NCI-H1694 treated with DMSO at 0.1 percent for 48 hours (cell line): Measurements from ENCODE around the gene MAP4.
"Not testable (repeated sequence)": the region's sequence is repeated elsewhere in the genome, so short reads cannot be mapped to it uniquely, and the experiment has no call there.

Experiments
- DNase-seq: peaks from one replicate; lab custom pipeline; 2025; lab: John Stamatoyannopoulos, UW

The MAP4 gene

DNA sequence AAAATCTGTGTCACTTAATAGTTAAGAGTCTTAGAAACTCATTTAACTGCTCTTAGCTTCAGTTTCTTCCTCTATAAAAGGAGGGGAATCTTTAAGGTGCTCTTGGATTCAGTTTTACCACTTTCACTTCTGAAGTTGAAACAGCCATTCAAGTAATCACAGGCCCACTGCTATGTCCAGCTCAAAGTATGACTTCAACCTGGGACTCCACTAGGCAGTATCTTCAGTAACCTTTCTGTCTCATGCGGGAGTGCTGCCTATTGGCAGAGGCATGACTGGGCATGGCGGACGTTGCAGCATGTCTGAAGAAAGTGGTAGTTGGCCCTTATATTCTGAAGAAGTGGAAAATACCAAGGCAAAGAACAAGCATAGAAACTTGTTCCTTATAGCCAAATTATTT, 121.0 kb downstream of the MAP4 start:
- no peak for DNase-seq

DNA sequence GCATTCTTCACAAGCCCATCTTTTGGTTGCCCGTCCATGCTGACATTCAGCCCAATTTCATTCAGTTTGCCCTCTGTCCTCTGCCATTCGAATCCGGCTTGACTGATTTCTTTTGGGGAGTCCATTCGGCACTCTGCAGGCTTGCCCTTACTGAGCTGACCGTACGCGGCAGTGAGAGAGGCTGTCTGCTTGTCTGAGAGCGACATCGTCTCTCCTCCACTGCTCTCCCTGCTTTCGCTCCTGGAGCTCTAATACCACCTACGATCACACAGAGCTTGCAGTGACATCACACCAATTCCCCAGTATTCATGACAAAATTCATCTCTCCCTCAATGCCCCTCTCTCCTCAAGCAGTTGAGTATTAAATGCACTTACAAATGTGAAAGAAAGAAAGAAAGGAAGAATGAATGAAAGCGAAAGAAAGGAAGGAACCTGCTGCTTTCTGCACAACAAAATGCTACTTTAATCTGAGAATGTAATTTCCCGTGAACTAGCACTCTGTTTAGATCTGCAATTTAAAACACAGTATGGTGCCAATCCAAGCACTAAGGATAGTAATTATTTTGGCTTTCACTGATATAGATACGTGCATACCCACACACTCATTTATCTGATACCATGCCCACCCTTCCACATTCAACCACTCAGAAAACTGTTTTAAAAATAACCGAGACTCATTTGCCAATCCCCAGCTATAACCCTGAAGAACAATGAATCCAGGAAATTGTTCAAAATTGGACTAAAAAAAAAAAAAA, 123.8 kb downstream of the MAP4 start:
- DNase-seq: no peak

DNA sequence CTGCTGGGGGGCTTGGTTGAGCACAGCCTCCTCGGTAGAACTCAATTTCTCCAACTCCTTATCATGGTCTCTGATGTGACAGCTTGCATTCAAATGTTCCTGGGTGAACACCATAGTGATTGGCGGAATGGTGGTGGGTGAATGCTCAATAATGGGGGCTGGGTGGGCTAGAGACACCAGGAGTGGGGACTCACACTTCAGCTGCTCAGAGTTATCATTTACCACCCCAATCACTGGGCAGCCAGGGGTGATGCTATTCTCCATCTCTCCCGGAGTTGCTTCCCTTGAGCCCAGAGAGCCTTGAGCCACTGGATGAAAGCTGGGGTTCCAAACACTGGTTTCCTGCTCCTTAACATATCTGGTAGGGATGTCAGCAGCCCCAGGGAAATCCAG, 124.6 kb downstream of the MAP4 start:
- DNase-seq: no peak

DNA sequence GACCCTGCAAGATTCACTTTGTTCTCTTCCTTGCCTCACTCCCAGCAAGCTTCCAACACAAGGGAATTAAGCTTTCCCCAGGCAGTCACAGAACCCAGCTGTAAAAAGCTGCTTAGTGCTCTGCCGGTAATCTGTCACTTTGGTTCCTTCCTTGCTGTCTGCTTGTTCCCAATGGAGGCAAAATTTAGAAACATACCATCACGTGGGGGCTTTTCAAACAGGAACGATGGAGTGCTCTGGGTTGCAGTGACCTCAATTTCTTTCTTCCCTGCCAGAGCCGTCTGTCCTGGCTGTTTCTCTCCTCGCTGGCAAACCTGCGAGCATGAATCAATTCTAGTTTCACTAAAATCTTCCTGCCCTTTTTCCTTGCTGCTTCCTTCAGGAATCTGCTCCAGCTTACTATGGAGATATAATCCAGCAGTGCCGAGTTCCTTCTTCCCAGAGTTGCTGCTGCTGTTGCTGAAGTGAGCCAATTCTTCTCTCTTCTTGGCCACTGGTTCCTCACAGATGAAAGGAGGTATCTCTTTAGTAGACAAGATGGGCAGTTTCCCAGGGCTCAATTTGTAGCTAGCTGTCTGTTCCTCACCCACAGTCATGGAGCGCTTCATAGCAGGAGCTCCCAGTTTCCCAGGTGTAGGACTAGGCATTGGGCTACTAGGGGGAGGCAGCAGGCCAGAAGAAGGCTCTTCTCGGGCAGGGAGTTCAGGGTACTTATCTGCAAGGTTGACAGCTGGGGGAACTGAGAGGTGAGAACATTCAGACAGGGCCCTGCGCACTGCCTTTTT, 125.2 kb downstream of the MAP4 start:
- no peak for DNase-seq

DNA sequence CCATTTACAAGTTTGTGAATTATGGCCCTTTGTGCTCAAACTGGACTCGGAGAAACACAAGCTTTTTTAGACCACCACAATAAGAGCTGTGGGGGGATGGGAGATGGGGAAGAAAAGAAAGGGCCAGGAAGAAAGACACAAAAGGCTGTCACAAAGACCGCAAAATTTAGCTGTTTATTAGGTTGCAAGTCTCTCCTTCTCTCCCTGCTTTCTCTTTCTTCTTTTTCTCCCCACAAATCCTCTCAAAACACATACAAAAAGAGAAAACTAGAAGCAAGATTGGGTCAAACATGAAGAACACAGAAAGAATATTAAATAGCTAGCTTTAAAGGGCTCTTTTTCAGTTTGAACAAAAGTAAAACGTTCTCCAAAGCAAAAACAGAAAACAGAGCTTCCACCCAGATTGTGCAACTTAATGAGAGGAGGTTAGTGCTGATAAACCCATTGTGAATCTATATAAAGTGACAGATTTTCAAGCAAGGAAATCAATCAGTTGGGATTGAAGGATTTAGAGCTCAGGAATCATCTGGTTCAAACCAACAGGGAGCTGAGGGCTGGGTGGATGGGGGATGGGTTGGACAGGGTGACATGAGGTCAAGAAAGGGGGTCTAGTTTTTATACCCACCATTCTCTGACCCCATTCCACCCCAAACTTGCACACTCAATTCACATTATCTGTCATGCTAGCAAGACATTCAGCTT, 125.9 kb downstream of the MAP4 start:
- no peak for DNase-seq

DNA sequence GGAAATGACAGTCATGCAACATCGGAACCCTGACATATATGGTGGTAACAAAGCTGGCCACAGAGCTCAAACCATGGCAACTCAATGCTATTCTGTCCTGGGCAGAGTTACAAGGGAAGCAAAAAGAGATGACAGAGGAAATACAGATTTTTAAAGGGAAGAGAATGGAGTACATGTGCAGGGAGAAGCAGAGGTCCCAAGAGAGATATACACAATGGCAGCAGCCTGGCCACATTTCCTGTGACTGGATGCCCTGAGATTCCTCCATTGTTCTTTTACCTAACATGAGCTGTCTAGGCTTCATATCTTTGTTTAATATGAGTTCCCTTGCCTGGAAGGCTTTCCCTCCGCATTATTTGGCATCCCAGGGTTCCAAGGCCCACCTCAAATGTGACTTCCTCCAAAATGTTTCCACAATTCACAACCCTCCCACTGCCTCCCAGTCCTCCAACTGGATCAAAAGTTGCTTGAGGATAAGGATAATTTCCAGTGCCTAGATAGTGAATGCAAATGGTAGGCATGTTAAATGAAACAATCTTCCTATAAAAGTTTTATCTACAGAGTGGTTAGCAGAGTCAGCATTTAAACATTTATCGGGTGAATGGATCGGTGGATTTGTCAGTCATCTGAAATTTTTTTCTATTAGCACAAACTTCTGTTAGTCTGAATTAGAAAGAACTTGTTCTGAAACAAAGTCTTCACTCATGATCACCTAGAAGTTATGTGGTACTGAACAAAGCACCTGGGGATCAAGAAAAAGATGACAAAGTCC, 127.0 kb downstream of the MAP4 start:
- no peak for DNase-seq

DNA sequence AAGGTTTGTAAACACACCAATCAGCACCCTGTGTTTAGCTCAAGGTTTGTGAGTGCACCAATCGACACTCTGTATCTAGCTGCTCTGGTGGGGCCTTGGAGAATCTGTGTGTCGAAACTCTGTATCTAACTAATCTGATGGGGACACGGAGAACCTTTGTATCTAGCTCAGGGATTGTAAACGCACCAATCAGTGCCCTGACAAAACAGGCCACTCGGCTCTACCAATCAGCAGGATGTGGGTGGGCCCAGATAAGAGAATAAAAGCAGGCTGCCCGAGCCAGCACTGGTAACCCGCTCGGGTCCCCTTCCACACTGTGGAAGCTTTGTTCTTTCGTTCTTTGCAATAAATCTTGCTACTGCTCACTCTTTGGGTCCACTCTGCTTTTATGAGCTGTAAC, 128.2 kb downstream of the MAP4 start:
- DNase-seq: not testable (repeated sequence)

DNA sequence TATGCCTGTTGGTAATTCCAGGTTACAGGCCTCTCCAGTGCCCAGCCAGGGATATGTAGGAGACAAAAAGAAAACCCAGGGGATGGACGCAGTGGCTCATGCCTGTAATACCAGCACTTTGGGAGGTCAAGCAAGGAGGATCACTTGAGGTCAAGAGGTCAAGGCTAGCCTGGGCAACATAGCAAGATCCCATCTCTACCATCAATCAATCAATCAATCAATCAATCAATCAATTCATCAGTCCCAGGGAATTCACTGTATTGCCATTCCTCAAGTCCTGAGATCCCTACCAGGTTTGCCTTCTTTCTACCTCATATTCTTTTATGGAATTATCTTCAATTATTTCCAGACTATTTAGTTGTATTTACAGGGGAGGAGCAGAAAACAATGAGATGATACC, 131.0 kb downstream of the MAP4 start:
- DNase-seq: no peak

DNA sequence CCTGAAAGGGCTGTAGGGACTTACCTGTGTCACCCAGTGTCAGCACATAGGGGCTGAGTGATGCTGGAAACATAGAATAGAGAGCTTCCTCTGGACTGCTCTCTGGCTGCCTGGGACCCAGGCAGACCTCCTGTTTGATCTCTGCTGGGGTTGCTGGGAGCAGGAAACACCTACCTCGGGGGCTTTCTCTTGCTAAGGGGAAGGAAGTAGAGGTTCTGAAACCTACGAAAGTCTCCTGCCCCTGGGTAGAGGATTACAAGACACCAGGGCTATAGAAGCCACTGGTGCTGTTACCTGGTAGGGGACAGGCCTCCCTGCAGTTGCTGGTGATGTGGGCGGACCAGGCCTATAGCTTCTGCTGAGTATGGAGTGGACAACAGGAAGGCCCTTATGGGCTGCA, 131.6 kb downstream of the MAP4 start:
- no peak for DNase-seq

DNA sequence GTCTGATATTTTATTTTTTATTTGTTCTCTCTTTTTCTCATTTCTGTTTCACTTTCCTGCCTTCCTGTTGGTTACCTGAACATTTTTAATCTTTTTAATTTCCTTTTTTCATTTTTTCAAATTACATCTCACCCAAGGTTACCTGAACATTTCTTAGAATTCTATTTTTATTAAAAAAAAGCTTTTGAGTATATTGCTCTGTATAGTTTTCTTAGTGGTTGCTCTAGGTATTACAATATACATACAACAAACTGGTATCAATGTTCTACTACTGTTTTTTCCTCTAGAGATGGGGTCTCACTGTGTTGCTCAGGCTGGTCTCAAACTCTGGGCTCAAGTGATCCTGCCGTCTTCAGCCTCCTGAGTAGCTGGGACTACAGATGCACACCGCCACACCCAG, 133.9 kb downstream of the MAP4 start:
- DNase-seq: no peak

DNA sequence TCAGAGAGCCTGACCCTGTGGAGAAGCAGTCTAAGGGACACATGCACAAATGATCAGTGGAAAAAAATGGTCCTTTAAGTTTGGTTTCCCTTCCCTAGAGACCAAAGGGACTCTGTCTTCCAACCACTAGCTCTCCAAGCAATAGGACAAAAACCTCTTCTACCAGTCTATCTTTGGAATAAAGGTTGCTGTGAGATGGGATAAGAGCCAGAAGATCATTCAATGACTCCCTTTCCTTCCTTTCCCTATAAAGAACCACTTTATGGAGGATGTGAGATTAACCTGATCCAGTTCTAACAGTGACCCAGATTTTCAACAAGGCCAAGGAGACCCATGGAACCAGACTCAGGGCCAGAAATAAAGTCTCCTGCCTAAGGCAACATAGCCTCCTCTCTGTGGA, 138.5 kb downstream of the MAP4 start:
- no peak for DNase-seq

DNA sequence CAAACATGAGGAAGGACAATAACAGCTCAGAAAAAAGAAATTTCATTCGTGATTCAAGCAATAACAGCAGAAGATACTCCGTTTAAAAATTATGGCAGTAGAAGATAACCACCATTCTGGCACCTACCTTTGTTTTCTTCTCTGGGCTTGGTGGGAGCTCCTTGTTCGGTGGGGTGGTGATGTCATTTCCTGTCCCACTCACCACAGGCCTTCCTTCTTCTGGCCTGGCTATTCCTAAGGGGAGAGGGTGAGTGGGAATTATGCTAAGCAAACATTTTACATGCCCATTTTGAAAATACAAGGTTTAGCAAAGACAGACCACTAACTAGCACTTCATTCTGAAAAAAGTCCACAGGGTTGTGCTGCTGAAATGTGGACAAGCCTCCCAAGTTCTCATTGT, 138.9 kb downstream of the MAP4 start:
- DNase-seq: no peak

DNA sequence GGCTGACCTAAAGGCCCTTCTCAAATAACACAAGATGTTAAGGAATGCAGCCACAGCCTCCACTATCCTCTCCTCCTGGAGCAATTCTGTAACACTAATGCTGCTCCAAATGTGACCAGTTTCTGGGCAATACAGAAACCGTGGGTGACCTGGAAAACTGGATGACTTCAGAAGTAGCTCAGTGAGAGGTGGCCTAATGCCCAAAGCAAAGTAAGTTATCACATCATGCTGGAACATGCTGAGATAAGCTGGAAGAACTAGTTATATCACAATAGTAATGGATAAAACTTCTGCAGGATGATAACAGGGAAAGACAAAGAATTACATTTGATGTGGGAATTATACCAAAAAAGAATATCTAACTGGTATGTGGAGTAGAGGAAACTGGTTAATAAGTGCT, 141.3 kb downstream of the MAP4 start:
- DNase-seq: no peak

DNA sequence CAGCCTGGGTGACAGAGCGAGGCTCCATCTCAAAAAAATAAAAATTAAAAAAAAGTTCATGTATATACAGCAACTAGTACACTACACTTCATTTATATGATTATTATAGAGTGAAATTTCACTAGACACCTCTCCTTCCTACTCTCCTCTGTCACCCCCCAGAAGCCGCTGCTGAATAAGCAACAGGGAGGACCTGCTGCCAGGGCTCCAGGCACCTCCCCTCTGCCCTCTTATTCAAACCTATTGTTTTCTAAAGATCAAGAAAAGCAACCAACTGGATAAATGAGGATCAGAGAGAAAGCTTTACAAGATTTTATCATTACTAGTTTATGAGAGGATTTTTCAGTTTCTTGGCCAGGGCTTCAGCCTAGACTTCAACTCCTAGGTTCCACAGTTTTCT, 141.8 kb downstream of the MAP4 start:
- no peak for DNase-seq

DNA sequence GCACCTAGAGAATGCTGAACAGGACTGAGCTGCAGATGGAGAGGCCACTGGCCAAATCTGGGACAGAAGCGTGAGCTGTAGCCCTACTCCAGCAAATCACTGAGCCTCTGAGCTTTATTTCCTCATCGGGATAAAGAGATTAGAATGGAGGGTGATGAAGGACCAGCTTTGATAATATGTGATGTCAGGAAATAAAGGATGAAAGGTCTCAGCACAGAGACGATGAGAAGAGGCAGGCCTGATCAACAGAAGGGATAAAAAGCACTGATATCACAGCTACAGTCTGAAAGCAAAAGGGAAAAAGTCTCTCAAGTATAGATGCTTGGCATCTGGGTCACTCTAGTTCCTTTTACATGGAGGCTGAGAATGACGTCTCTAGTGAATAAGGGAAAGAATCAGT, 143.3 kb downstream of the MAP4 start:
- no peak for DNase-seq

DNA sequence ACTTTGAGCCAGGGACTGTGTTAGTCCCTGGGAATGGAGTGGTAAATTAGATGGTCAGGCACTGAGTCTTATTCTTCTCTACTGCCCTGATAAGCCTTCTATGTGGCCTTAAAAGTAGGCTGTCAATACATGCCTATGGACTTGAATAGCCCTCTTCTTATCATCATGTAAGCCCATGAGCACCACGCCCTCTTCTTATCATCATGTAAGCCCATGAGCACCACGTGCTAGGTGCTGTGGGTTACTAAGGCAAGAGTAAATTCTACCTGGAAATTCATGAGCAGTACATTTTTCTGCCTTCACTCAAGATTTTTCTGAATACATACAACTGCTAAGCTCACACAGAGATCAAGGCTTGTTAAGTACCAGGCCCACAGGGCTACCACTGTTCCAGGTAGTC, 144.8 kb downstream of the MAP4 start:
- DNase-seq: no peak

DNA sequence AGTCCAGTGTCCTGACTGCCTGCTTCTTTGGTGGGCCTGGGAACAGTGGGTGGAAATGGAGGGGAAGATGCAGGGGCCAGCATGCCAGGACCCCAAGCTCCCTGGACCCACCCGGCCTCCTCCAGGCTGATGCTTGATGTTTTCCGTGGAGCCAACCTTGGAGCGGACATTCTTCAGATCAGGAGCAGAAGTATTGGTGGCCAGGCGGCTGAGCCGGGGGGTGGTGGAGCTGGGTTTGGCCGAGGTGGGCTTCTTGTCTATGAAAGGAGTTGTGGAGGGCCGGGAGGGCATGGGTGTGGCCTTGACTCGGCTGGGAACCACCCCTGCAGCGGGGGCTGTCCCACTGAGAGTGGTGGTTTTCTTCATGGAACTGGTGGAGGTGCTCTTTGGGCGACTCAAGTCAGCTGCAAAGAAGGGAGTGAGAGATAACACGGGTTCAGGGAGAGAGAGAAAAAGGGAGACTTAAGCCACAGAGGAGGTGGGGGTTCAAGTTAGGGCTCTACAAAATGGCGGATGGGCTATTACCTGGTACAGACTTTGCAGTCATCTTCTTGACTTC, 145.4 kb downstream of the MAP4 start:
- no peak for DNase-seq

DNA sequence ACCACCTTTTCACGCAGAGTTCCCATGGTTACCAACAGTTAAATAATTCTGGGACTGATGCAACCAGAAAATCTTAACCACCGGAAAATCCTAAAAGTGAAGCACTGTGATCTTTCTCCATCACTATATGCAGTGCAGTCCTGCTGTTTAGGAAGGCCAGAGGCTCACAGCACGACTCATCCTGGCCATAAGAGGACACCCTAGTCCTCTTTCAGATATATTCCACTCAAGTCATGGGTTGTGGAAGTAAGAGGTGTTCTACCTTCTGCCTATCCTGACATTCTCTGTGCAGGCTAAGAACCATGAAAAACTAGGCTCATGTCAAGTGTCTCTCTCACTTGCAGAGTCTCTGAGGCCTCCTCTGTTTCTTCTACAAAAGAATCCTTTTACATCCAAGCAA, 146.1 kb downstream of the MAP4 start:
- DNase-seq: no peak

DNA sequence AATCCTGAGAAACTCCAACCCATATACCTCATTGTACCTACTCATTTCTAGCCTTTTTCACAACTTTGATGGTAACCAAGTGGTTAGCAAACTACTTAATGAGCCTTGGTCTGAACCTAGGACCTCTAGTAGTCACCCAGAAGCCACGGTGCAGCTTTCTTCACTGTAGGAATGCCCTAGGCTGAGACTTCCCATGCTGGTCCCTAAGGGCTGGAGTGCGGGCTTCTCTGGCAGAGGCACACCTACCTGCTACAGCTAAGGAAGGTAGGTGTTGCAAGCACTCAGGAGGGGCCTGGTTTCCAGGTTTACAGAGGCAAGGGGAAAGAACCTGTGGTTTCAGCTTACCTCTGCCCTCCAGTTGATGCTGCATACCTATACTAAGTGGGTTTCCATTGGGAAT, 147.9 kb downstream of the MAP4 start:
- DNase-seq: no peak

DNA sequence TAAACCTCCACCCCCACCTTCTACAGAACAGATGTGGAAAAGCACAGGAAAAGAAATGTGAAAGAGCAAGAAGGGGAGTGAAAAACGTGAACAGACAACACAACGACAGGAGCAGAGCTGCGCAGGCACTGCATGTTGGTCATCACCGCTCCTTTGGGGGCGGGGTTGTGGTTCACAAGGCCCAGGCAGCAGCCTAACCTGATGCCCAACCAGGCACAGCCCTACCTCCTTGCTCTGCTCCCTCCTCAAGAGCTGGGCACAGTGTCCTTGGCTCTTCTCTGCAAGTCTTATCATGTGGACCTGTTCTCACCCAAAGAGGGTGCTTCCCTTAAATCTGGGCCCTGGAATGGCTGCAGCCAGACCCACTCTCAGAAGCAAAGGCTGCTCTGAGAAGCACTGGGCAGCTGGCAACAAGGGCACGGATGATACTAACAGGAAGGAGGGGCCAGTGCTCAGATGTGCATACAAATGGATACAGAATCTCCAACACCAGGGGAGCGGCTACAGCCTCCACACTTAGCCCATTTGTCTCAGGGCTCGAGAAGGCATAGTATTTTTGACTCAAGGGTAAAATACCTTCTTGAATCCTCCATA, 148.7 kb downstream of the MAP4 start:
- DNase-seq: no peak

DNA sequence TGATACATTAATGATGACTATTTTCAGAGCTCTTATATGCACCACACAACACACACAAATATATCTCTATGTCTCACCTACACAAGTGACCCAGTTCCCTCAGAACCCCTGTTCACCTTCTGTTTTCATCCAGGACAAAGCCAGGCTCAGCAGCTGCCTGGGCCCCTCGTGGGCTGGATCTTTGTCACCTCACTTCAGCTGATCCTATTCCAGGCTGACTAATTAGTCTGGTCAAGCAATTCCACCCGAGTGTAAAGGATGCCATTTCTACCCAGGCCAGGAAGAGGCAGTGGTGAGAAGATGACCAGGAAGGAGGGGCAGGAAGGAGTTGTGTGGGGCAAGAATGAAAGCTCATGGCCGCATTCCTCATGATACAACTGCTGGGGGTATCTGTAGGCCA, 151.0 kb downstream of the MAP4 start:
- no peak for DNase-seq
